Glutamatergic neuron (in vitro differentiated cells): ENCODE results near the gene CPVL. TPM values are rescaled to one million over a fixed set of nuclear protein-coding genes. Genes with fewer than 3 reads are reported as not detected.

ENCODE experiments used
- DNase-seq: peaks from one replicate; pipeline ENCODE4 v3.0.0; 2022
- H3K27ac Mint-ChIP-seq: one replicate; pipeline ENCODE4 v1.8.0; 2020; ENCODE audit warnings: mild to moderate bottlenecking, mixed read lengths, inconsistent platforms; ENCODE audit not compliant: unreplicated experiment
- H3K27me3 Mint-ChIP-seq: one replicate; pipeline ENCODE4 v1.8.0; 2020; ENCODE audit warnings: mild to moderate bottlenecking, moderate library complexity, mixed read lengths, inconsistent platforms; ENCODE audit not compliant: unreplicated experiment
- H3K36me3 Mint-ChIP-seq: one replicate; pipeline ENCODE4 v1.8.0; 2020; ENCODE audit warnings: mild to moderate bottlenecking, mixed read lengths, inconsistent platforms; ENCODE audit not compliant: unreplicated experiment
- H3K4me1 Mint-ChIP-seq: one replicate; pipeline ENCODE4 v1.8.0; 2020; ENCODE audit warnings: mild to moderate bottlenecking, low read depth, mixed read lengths, inconsistent platforms; ENCODE audit not compliant: unreplicated experiment
- H3K4me3 Mint-ChIP-seq: one replicate; pipeline ENCODE4 v1.8.0; 2020; ENCODE audit warnings: mild to moderate bottlenecking, mixed read lengths, inconsistent platforms; ENCODE audit not compliant: unreplicated experiment
- H3K9me3 Mint-ChIP-seq: one replicate; pipeline ENCODE4 v1.8.0; 2020; ENCODE audit warnings: mild to moderate bottlenecking, moderate library complexity, mixed read lengths, inconsistent platforms; ENCODE audit not compliant: unreplicated experiment
- CTCF ChIP-seq: fragments of 200-600 bp; sonication (generic); IDR thresholded peaks from one replicate; pipeline ENCODE4 v1.5.0; 2021; ENCODE audit not compliant: partially characterized antibody, unreplicated experiment
- long read RNA-seq: library from polyadenylated mRNA; unstranded; transcript quantifications from one replicate; pipeline ENCODE4 v2.0.0, GENCODE V29; 2020; ENCODE audit not compliant: unreplicated experiment
- total RNA-seq: library from RNA; stranded (reverse); fragmentation: NEBNext Ultra II Directional; extraction: Animal tissue kit (Norgen Biotek cat#: 25700); gene quantifications from one replicate; pipeline ENCODE4 v1.2.1, GENCODE V29; 2021; ENCODE audit not compliant: unreplicated experiment

The CPVL gene
- total RNA-seq = 20.3 TPM
- long read RNA-seq, transcript CPVL-201 (13 exons, 2,091 nt) = major isoform, 25 of 35 reads
- long read RNA-seq, partial matches to known transcripts = 5 of 35 reads
- long read RNA-seq, other reads (novel, unspliced or antisense) = 5 of 35 reads

GRCh38 chr7:29146057-29146706 lies at the start of gene CPVL:
TSS of gene CPVL (minus strand) at chr7:29146537. CDS start at chr7:29121061, 25,476 bp downstream.
- H3K4me3 Mint-ChIP-seq = peak within 1 kb of the TSS; percentile 97
- no peaks in the 10 kb centered on the region for H3K27me3 Mint-ChIP-seq
- H3K4me1 Mint-ChIP-seq = peaks cover 2% of the 10 kb centered on the region
- DNase-seq = peak; percentile 69
- no peak for TF ChIP-seq CTCF
- no peaks in the 10 kb centered on the region for H3K36me3 Mint-ChIP-seq
- no peak within 1 kb of the TSS for H3K27ac Mint-ChIP-seq
- no peaks in the 10 kb centered on the region for H3K9me3 Mint-ChIP-seq

GRCh38 chr7:29194594-29195427 lies 48.5 kb upstream of the CPVL start, which contains the start of gene CHN2:
TSS of gene CHN2 (plus strand) at chr7:29194775.
- Mint-ChIP-seq H3K9me3 (peaks cover 15% of the 10 kb centered on the region), H3K27me3 (peaks cover 18% of the 10 kb centered on the region), H3K4me1 (peaks cover 47% of the 10 kb centered on the region), H3K27ac (peak within 1 kb of the TSS; percentile 98), H3K4me3 (peak within 1 kb of the TSS; percentile 98), H3K36me3 (no peaks in the 10 kb centered on the region)
- TF ChIP-seq CTCF = no peak
- peak; percentile 78 for DNase-seq

GRCh38 chr7:29194206-29194593 lies 47.9 kb upstream of the CPVL start:
- peak overlapping the region; percentile 85 for H3K4me3 Mint-ChIP-seq
- peaks cover 43% of the 10 kb centered on the region for H3K4me1 Mint-ChIP-seq
- H3K36me3 Mint-ChIP-seq = no peaks in the 10 kb centered on the region
- peaks cover 13% of the 10 kb centered on the region for H3K9me3 Mint-ChIP-seq
- peak overlapping the region; percentile 92 for H3K27ac Mint-ChIP-seq
- DNase-seq = peak; percentile 63
- no peak for TF ChIP-seq CTCF
- peaks cover 16% of the 10 kb centered on the region for H3K27me3 Mint-ChIP-seq

GRCh38 chr7:29193316-29194205 lies 47.2 kb upstream of the CPVL start:
- H3K27ac Mint-ChIP-seq = peak overlapping the region; percentile 98

More at GRCh38 chr7:29193316-29194205, 47.2 kb upstream of the CPVL start:
- H3K36me3 Mint-ChIP-seq = no peaks in the 10 kb centered on the region
- peaks cover 37% of the 10 kb centered on the region for H3K4me1 Mint-ChIP-seq
- no peak for TF ChIP-seq CTCF
- H3K4me3 Mint-ChIP-seq = peak overlapping the region; percentile 91
- no peak for DNase-seq
- peaks cover 13% of the 10 kb centered on the region for H3K9me3 Mint-ChIP-seq
- H3K27me3 Mint-ChIP-seq = peaks cover 16% of the 10 kb centered on the region
